HepG2 (cell line): ENCODE data around the gene CPNE8. TPM values are rescaled to one million over a fixed set of nuclear protein-coding genes. Genes with fewer than 3 reads are reported as not detected.

ENCODE experiments used
- DNMT3B ChIP-seq: conservative IDR thresholded peaks from 2 replicates; pipeline ENCODE4 v1.6.1; 2016; ENCODE audit warnings: missing biosample characterization, control low read depth
- GATA4 ChIP-seq: sonication (generic); IDR thresholded peaks from 2 replicates; pipeline ENCODE4 v1.6.1; 2016; ENCODE audit warnings: antibody characterized with exemption, low read depth, borderline replicate concordance
- GLI4 ChIP-seq: sonication (generic); formaldehyde crosslinking; IDR thresholded peaks from 2 replicates; pipeline ENCODE4 v1.5.1; 2020; ENCODE audit warnings: missing genetic modification reagents, mild to moderate bottlenecking, moderate library complexity, borderline replicate concordance
- IRF2 ChIP-seq: IDR thresholded peaks from 2 replicates; pipeline ENCODE4 v1.6.1; 2018; ENCODE audit warnings: missing genetic modification reagents, missing compliant biosample characterization
- MED1 ChIP-seq: sonication (generic); formaldehyde crosslinking; IDR thresholded peaks from 2 replicates; pipeline ENCODE4 v1.4.0; 2020; ENCODE audit warnings: missing genetic modification reagents
- MXI1 ChIP-seq: IDR thresholded peaks from 3 replicates; pipeline ENCODE4 v1.6.1; 2012; ENCODE audit warnings: low read depth, low read length, inconsistent platforms, borderline replicate concordance
- NR2C2 ChIP-seq: sonication (generic); formaldehyde crosslinking; IDR thresholded peaks from 2 replicates; pipeline ENCODE4 v1.4.0; 2020; ENCODE audit warnings: missing genetic modification reagents, mild to moderate bottlenecking, moderate library complexity, borderline replicate concordance
- ZNF124 ChIP-seq: sonication (generic); formaldehyde crosslinking; IDR thresholded peaks from 2 replicates; pipeline ENCODE4 v1.4.0; 2020; ENCODE audit warnings: missing genetic modification reagents
- ZNF335 ChIP-seq: sonication (generic); formaldehyde crosslinking; IDR thresholded peaks from 2 replicates; pipeline ENCODE4 v1.4.0; 2020; ENCODE audit warnings: missing genetic modification reagents
- ZNF773 ChIP-seq: sonication (generic); formaldehyde crosslinking; IDR thresholded peaks from 2 replicates; pipeline ENCODE4 v1.4.0; 2020; ENCODE audit warnings: missing genetic modification reagents, borderline replicate concordance
- ZNF781 ChIP-seq: sonication (generic); formaldehyde crosslinking; IDR thresholded peaks from 2 replicates; pipeline ENCODE4 v1.5.1; 2020; ENCODE audit warnings: borderline replicate concordance, mild to moderate bottlenecking, missing genetic modification reagents; ENCODE audit errors: not compliant biosample characterization
- polyA plus RNA-seq, 8 experiments: library from polyadenylated mRNA; depleted of rRNA in 3 of 8; stranded (reverse) in 7 of 8; unstranded in 1 of 8; fragments of >200 nt; fragmentation: Illumina TruSeq in 4 of 8; extraction: Trizol in 4 of 8; gene quantifications; 2 replicates each; pipeline versions ENCODE4 v1.2.1 to v1.2.3, GENCODE V29; 2011 to 2016; ENCODE audit warnings: low read depth in 4 of 8, missing spikeins in 1 of 8, mixed read lengths in 1 of 8; ENCODE audit not compliant: insufficient read depth in 1 of 8
- total RNA-seq, 5 experiments: library from RNA; depleted of rRNA; stranded (reverse); fragments of >200 nt; fragmentation: Illumina TruSeq; extraction: Trizol; gene quantifications; 2 replicates each; pipeline ENCODE4 v1.2.3, GENCODE V29; 2016; ENCODE audit warnings: low read depth in 1 of 5
- TF ChIP-seq, protein P1 (sequence below), 2 experiments: fragments of 450-650 bp in 1 of 2; sonication (generic) in 1 of 2; formaldehyde crosslinking; IDR thresholded peaks; 2 replicates each; pipeline versions ENCODE4 v1.5.0 to v1.8.0; 2020 to 2022; ENCODE audit warnings: mild to moderate bottlenecking in 1 of 2, missing genetic modification reagents in 1 of 2
- TF ChIP-seq, protein P2 (sequence below): IDR thresholded peaks from 2 replicates; pipeline ENCODE4 v1.6.1; 2016; ENCODE audit warnings: mild to moderate bottlenecking
- TF ChIP-seq, protein P3 (sequence below): sonication (generic); formaldehyde crosslinking; IDR thresholded peaks from 2 replicates; pipeline ENCODE4 v1.4.0; 2020; ENCODE audit warnings: missing genetic modification reagents
- TF ChIP-seq, protein P4 (sequence below): sonication (generic); formaldehyde crosslinking; IDR thresholded peaks from 2 replicates; pipeline ENCODE4 v1.5.0; 2020; ENCODE audit warnings: mild to moderate bottlenecking, missing genetic modification reagents, moderate library complexity
- TF ChIP-seq, protein P5 (sequence below), 2 experiments: sonication (generic) in 1 of 2; formaldehyde crosslinking in 1 of 2; IDR thresholded peaks; 2 replicates each; pipeline versions ENCODE4 v1.4.0 to v1.6.1; 2018 to 2020; ENCODE audit warnings: missing genetic modification reagents in 2 of 2, borderline replicate concordance in 1 of 2, low read depth in 1 of 2, mild to moderate bottlenecking in 1 of 2, missing biosample characterization in 1 of 2
- TF ChIP-seq, protein P6 (sequence below): sonication (generic); formaldehyde crosslinking; IDR thresholded peaks from 2 replicates; pipeline ENCODE4 v1.4.0; 2020; ENCODE audit warnings: missing genetic modification reagents

The CPNE8 gene
- total and polyA plus RNA-seq, 2 of the 13 experiments (the other 11 are each of a cell fraction or from before 2014, with no cell fraction given): 2.4 to 2.7 TPM

DNA sequence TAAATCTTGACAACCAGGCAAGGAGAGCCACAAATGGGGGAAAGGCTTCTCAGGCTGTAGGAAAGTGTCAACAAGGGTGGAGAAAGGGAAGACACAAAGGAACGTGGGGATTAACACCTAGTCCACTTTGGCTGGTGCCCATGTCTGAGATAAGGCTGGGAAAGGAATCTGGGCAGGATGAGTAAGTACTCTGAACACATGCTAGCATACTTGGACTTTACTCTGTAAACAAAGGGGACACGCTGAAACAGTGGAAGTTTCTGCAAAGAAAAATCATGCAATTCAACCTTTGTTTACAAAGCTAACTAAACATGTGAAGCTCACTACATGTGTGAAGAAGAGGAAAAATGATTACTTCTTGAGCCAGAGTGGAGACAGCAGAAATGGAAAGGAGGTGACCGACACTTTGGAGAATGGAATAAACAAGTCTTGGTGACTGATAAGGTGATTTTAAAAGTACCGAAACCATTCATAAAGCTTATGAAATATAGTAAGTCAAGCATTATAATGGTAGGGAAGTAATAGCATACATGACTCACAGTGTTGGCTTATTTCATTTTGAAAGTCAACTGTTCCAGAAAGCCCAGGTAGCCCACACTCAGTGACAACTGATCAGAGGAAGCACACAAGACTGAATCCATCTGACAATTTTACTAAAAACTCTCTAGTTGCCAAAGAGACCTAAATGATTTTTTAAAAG, 13.2 kb downstream of the CPNE8 start (continued):
- TF ChIP-seq, protein P1, sequence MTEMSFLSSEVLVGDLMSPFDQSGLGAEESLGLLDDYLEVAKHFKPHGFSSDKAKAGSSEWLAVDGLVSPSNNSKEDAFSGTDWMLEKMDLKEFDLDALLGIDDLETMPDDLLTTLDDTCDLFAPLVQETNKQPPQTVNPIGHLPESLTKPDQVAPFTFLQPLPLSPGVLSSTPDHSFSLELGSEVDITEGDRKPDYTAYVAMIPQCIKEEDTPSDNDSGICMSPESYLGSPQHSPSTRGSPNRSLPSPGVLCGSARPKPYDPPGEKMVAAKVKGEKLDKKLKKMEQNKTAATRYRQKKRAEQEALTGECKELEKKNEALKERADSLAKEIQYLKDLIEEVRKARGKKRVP (CRISPR knock-in tag; IDR thresholded peaks at IDR 0.05): peak in 1 of 2 experiments; percentile 84; a peak in 2 of 4 replicates
- TF ChIP-seq, protein P2, sequence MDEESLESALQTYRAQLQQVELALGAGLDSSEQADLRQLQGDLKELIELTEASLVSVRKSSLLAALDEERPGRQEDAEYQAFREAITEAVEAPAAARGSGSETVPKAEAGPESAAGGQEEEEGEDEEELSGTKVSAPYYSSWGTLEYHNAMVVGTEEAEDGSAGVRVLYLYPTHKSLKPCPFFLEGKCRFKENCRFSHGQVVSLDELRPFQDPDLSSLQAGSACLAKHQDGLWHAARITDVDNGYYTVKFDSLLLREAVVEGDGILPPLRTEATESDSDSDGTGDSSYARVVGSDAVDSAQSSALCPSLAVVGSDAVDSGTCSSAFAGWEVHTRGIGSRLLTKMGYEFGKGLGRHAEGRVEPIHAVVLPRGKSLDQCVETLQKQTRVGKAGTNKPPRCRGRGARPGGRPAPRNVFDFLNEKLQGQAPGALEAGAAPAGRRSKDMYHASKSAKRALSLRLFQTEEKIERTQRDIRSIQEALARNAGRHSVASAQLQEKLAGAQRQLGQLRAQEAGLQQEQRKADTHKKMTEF (CRISPR knock-in tag): peak; percentile 76; the same call in 1 of the 2 replicates
- TF ChIP-seq ZNF124: 0 out of 2 replicates have a peak, but pooled peaks have one; percentile 47
- TF ChIP-seq MXI1: peak; percentile 39; the same call in 1 of the 3 replicates
- TF ChIP-seq ZNF335 (CRISPR knock-in tag): 0 out of 2 replicates have a peak, but pooled peaks have one; percentile 53
- TF ChIP-seq GLI4: no peak
- TF ChIP-seq DNMT3B (CRISPR knock-in tag): 0 out of 2 replicates have a peak, but pooled peaks have one; percentile 70
- TF ChIP-seq GATA4: peak; percentile 41; the same call in 1 of the 2 replicates
- TF ChIP-seq, protein P3, sequence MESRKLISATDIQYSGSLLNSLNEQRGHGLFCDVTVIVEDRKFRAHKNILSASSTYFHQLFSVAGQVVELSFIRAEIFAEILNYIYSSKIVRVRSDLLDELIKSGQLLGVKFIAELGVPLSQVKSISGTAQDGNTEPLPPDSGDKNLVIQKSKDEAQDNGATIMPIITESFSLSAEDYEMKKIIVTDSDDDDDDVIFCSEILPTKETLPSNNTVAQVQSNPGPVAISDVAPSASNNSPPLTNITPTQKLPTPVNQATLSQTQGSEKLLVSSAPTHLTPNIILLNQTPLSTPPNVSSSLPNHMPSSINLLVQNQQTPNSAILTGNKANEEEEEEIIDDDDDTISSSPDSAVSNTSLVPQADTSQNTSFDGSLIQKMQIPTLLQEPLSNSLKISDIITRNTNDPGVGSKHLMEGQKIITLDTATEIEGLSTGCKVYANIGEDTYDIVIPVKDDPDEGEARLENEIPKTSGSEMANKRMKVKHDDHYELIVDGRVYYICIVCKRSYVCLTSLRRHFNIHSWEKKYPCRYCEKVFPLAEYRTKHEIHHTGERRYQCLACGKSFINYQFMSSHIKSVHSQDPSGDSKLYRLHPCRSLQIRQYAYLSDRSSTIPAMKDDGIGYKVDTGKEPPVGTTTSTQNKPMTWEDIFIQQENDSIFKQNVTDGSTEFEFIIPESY (CRISPR knock-in tag): 0 out of 2 replicates have a peak, but pooled peaks have one; percentile 35
- TF ChIP-seq, protein P4, sequence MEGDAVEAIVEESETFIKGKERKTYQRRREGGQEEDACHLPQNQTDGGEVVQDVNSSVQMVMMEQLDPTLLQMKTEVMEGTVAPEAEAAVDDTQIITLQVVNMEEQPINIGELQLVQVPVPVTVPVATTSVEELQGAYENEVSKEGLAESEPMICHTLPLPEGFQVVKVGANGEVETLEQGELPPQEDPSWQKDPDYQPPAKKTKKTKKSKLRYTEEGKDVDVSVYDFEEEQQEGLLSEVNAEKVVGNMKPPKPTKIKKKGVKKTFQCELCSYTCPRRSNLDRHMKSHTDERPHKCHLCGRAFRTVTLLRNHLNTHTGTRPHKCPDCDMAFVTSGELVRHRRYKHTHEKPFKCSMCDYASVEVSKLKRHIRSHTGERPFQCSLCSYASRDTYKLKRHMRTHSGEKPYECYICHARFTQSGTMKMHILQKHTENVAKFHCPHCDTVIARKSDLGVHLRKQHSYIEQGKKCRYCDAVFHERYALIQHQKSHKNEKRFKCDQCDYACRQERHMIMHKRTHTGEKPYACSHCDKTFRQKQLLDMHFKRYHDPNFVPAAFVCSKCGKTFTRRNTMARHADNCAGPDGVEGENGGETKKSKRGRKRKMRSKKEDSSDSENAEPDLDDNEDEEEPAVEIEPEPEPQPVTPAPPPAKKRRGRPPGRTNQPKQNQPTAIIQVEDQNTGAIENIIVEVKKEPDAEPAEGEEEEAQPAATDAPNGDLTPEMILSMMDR (CRISPR knock-in tag): 0 out of 2 replicates have a peak, but pooled peaks have one; percentile 5
- TF ChIP-seq NR2C2 (CRISPR knock-in tag): peak; percentile 17; the same call in 1 of the 2 replicates
- TF ChIP-seq, protein P5, sequence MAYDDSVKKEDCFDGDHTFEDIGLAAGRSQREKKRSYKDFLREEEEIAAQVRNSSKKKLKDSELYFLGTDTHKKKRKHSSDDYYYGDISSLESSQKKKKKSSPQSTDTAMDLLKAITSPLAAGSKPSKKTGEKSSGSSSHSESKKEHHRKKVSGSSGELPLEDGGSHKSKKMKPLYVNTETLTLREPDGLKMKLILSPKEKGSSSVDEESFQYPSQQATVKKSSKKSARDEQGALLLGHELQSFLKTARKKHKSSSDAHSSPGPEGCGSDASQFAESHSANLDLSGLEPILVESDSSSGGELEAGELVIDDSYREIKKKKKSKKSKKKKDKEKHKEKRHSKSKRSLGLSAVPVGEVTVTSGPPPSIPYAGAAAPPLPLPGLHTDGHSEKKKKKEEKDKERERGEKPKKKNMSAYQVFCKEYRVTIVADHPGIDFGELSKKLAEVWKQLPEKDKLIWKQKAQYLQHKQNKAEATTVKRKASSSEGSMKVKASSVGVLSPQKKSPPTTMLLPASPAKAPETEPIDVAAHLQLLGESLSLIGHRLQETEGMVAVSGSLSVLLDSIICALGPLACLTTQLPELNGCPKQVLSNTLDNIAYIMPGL (CRISPR knock-in tag; IDR thresholded peaks at IDR 0.05; ENCODE audit: borderline replicate concordance in 1 of 2, low read depth in 1 of 2): peak in 1 of 2 experiments; percentile 44; a peak in 1 of 4 replicates
- peak; percentile 65; the same call in 1 of the 2 replicates for TF ChIP-seq IRF2 (CRISPR knock-in tag)
- TF ChIP-seq MED1 (CRISPR knock-in tag): peak; percentile 67
- no peak for TF ChIP-seq ZNF781 (CRISPR knock-in tag)
- no peak for TF ChIP-seq ZNF773
- TF ChIP-seq, protein P6, sequence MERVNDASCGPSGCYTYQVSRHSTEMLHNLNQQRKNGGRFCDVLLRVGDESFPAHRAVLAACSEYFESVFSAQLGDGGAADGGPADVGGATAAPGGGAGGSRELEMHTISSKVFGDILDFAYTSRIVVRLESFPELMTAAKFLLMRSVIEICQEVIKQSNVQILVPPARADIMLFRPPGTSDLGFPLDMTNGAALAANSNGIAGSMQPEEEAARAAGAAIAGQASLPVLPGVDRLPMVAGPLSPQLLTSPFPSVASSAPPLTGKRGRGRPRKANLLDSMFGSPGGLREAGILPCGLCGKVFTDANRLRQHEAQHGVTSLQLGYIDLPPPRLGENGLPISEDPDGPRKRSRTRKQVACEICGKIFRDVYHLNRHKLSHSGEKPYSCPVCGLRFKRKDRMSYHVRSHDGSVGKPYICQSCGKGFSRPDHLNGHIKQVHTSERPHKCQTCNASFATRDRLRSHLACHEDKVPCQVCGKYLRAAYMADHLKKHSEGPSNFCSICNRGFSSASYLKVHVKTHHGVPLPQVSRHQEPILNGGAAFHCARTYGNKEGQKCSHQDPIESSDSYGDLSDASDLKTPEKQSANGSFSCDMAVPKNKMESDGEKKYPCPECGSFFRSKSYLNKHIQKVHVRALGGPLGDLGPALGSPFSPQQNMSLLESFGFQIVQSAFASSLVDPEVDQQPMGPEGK (CRISPR knock-in tag): peak; percentile 43; the same call in 1 of the 2 replicates
